ENCODE results near the gene ACO1. TPM values are rescaled to one million over a fixed set of nuclear protein-coding genes. Genes with fewer than 3 reads are reported as not detected.

Gene ACO1
- total and polyA plus RNA-seq, 9 of the 15 experiments (the other 6 are each of a cell fraction or from before 2014, with no cell fraction given) = 0.96 to 29.7 (median 16.9) TPM

GRCh38 chr9:32472344-32472743 is 87.9 kb downstream of the ACO1 start:
- no peak overlapping the region for H3K27ac ChIP-seq (ENCODE audit: extremely low read depth, low read depth, low read length)
- in situ Hi-C loops (cut with MboI) (no loop called here), intact Hi-C loops (cut with micrococcal nuclease) (no loop called here)
- FAIRE-seq = no peak
- no peak overlapping the region for H2AFZ ChIP-seq (ENCODE audit: low read depth, low read length)
- 14% methylated on average over 3 of the region's 3 CpGs for WGBS (ENCODE audit: insufficient coverage, low coverage, missing lambda C conversion rate)
- no peaks in the 10 kb centered on the region for H3K36me3 ChIP-seq (ENCODE audit: control insufficient read depth, insufficient read depth, low read length)
- ChIA-PET CTCF (ENCODE audit: low intra/inter-chr PET ratio) (no interaction called here), POLR2A (no interaction called here)
- TF ChIP-seq THRA (IDR thresholded peaks at IDR 0.05) (no peak), SREBF1 (IDR thresholded peaks at IDR 0.05; ENCODE audit: borderline replicate concordance, low read depth, low read length) (no peak), GABPB2 (CRISPR knock-in tag; conservative IDR thresholded peaks at IDR 0.05) (no peak), ZNF408 (CRISPR knock-in tag; IDR thresholded peaks at IDR 0.05; ENCODE audit: low read depth) (no peak), ZNF407 (IDR thresholded peaks at IDR 0.05; ENCODE audit: low read depth) (no peak), ZNF134 (CRISPR knock-in tag; conservative IDR thresholded peaks at IDR 0.05) (peak; percentile 97), CEBPB (tag; IDR thresholded peaks at IDR 0.05) (no peak)
- no peaks in the 10 kb centered on the region for H3K27me3 ChIP-seq (ENCODE audit: control insufficient read depth in 2 of 2, insufficient read depth in 2 of 2, low read length in 2 of 2)
- H3K4me1 ChIP-seq (replicated peaks in 1 of 2; ENCODE audit: control insufficient read depth in 2 of 2, insufficient read depth in 2 of 2, low read length in 2 of 2) = no peaks in the 10 kb centered on the region
- H3K79me2 ChIP-seq (ENCODE audit: control insufficient read depth, insufficient read depth, low read length) = no peaks in the 10 kb centered on the region
- no peak for DNase-seq (ENCODE audit: extremely low read depth in 1 of 4, low spot score in 3 of 4)
- H3K9ac ChIP-seq (ENCODE audit: insufficient read depth in 1 of 2, low read depth in 2 of 2, low read length in 2 of 2) = no peak overlapping the region
- H3K9me3 ChIP-seq (replicated peaks; ENCODE audit: control insufficient read depth, insufficient read depth, low read depth, low read length) = no peaks in the 10 kb centered on the region
- no peaks in the 10 kb centered on the region for H3K9me1 ChIP-seq (ENCODE audit: control insufficient read depth, insufficient read depth, low read length)
- H3K4me3 ChIP-seq = no peak overlapping the region
- no peak overlapping the region for H3K4me2 ChIP-seq (ENCODE audit: insufficient read depth, low read length)
- H4K20me1 ChIP-seq (replicated peaks; ENCODE audit: control insufficient read depth, insufficient read depth, low read length) = no peaks in the 10 kb centered on the region
- no TSS peak for BruUV-seq (replicated peaks)
- ATAC-seq = no peak

All from K562 (cell line).